H1 (cell line): Measurements from ENCODE around the gene DEGS1. TPM values are rescaled to one million over a fixed set of nuclear protein-coding genes. Genes with fewer than 3 reads are reported as not detected.

Source experiments
- CTCF ChIA-PET: fragments of 300-600 bp; sonication (Branson Sonifier 250); formaldehyde crosslinking; loops from one replicate; lab custom pipeline; 2021; ENCODE audit not compliant: partially characterized antibody; lab: Charles Lee
- POLR2A ChIA-PET: fragments of 300-600 bp; sonication (Branson Sonifier 250); formaldehyde crosslinking; loops from one replicate; lab custom pipeline; 2021; ENCODE audit warnings: inconsistent platforms; ENCODE audit not compliant: partially characterized antibody; lab: Charles Lee
- DNase-seq, 2 experiments: peaks; one replicate each; pipeline versions ENCODE4 v3.0.0 to v3.0.0-alpha.2; 2010 to 2022; ENCODE audit warnings: low spot score in 2 of 2, low read depth in 1 of 2, mixed read lengths in 1 of 2
- FAIRE-seq: peaks from 2 replicates; lab custom pipeline; 2011; peaks lifted over from hg19 to GRCh38; lab: Jason Lieb, UNC
- H2AFZ ChIP-seq: 2 replicates; pipeline ENCODE4 v1.8.1; 2012; ENCODE audit warnings: low read length, inconsistent platforms
- H2AK5ac ChIP-seq: 2 replicates; pipeline ENCODE4 v1.6.1; 2013; ENCODE audit warnings: low read depth, low read length
- H2BK120ac ChIP-seq: replicated peaks from 2 replicates; pipeline ENCODE3; 2013; ENCODE audit warnings: low read depth, low read length, inconsistent platforms
- H2BK12ac ChIP-seq: 2 replicates; pipeline ENCODE4 v1.6.1; 2013; ENCODE audit warnings: low read depth, low read length
- H2BK15ac ChIP-seq: 2 replicates; pipeline ENCODE4 v1.6.1; 2013; ENCODE audit warnings: low read length
- H2BK20ac ChIP-seq: 2 replicates; pipeline ENCODE4 v1.6.1; 2013; ENCODE audit warnings: low read length
- H2BK5ac ChIP-seq: 2 replicates; pipeline ENCODE4 v1.6.1; 2013; ENCODE audit warnings: low read depth, low read length
- H3K14ac ChIP-seq: 2 replicates; pipeline ENCODE4 v1.6.1; 2013; ENCODE audit warnings: inconsistent platforms; ENCODE audit not compliant: insufficient read length
- H3K18ac ChIP-seq: 2 replicates; pipeline ENCODE4 v1.6.1; 2013; ENCODE audit warnings: low read length; ENCODE audit errors: extremely low read depth
- H3K23ac ChIP-seq: 2 replicates; pipeline ENCODE4 v1.6.1; 2013; ENCODE audit warnings: inconsistent platforms; ENCODE audit not compliant: insufficient read length
- H3K23me2 ChIP-seq: 2 replicates; pipeline ENCODE4 v1.6.1; 2013; ENCODE audit warnings: low read depth, low read length
- H3K27ac ChIP-seq: 2 replicates; pipeline ENCODE4 v1.6.1; 2011; ENCODE audit warnings: low read depth, low read length, inconsistent platforms
- H3K27me3 ChIP-seq, 4 experiments: replicated peaks in 1 of 4; 1 replicate in 1 of 4; 2 replicates in 3 of 4; pipeline versions ENCODE4 v1.6.1 to v1.8.1; 2011 to 2013; ENCODE audit warnings: low read length in 3 of 4, mild to moderate bottlenecking in 3 of 4, inconsistent platforms in 2 of 4, mixed read lengths in 2 of 4, moderate library complexity in 1 of 4; ENCODE audit not compliant: control insufficient read depth in 3 of 4, insufficient read depth in 3 of 4; ENCODE audit errors: extremely low read depth in 1 of 4
- H3K36me3 ChIP-seq, 4 experiments: 2 replicates each; pipeline versions ENCODE4 v1.6.1 to v1.8.1; 2011 to 2013; ENCODE audit warnings: mild to moderate bottlenecking in 4 of 4, low read length in 3 of 4, moderate library complexity in 2 of 4, control low read depth in 1 of 4, inconsistent platforms in 1 of 4; ENCODE audit not compliant: insufficient read depth in 4 of 4, control insufficient read depth in 2 of 4
- H3K4ac ChIP-seq: replicated peaks from 2 replicates; pipeline ENCODE3; 2013; ENCODE audit warnings: low read length, low read depth, mixed read lengths, inconsistent platforms; ENCODE audit not compliant: insufficient read length
- H3K4me1 ChIP-seq, 4 experiments: replicated peaks in 1 of 4; 1 replicate in 1 of 4; 2 replicates in 3 of 4; pipeline versions ENCODE4 v1.6.1 to v1.8.1; 2011 to 2013; ENCODE audit warnings: low read length in 3 of 4, inconsistent platforms in 2 of 4, mixed read lengths in 1 of 4; ENCODE audit not compliant: insufficient read depth in 4 of 4, control insufficient read depth in 3 of 4
- H3K4me2 ChIP-seq, 2 experiments: 2 replicates each; pipeline versions ENCODE4 v1.6.1 to v1.8.1; 2011 to 2013; ENCODE audit warnings: low read depth in 2 of 2, low read length in 2 of 2, control low read depth in 1 of 2, inconsistent platforms in 1 of 2, mild to moderate bottlenecking in 1 of 2; ENCODE audit not compliant: insufficient read depth in 1 of 2
- H3K4me3 ChIP-seq, 4 experiments: fragments of 200-600, 300-600 bp in 1 of 4; sonication (generic), shearing (Covaris generic), sonication (Bioruptor Twin) in 1 of 4; 2 replicates each; pipeline versions ENCODE4 v1.5.1 to v1.8.1; 2011 to 2016; ENCODE audit warnings: low read length in 4 of 4, low read depth in 3 of 4, control low read depth in 2 of 4, inconsistent platforms in 2 of 4, mild to moderate bottlenecking in 2 of 4, mixed read lengths in 1 of 4, moderate library complexity in 1 of 4; ENCODE audit not compliant: insufficient read depth in 2 of 4; ENCODE audit errors: extremely low read depth in 1 of 4
- H3K56ac ChIP-seq: replicated peaks from 2 replicates; pipeline ENCODE3; 2013; ENCODE audit warnings: low read depth, mild to moderate bottlenecking, mixed read lengths, low read length, inconsistent platforms; ENCODE audit not compliant: insufficient read length
- H3K79me1 ChIP-seq: 2 replicates; pipeline ENCODE4 v1.6.1; 2013; ENCODE audit warnings: low read depth, low read length, control low read depth
- H3K79me2 ChIP-seq, 2 experiments: 2 replicates each; pipeline versions ENCODE4 v1.6.1 to v1.8.1; 2012 to 2013; ENCODE audit warnings: low read length in 2 of 2, mild to moderate bottlenecking in 2 of 2, inconsistent platforms in 1 of 2; ENCODE audit not compliant: insufficient read depth in 2 of 2, control insufficient read depth in 1 of 2
- H3K9ac ChIP-seq, 4 experiments: replicated peaks in 1 of 4; 1 replicate in 1 of 4; 2 replicates in 3 of 4; pipeline versions ENCODE4 v1.6.1 to v1.8.1; 2011 to 2013; ENCODE audit warnings: low read depth in 3 of 4, low read length in 3 of 4, control low read depth in 2 of 4, mild to moderate bottlenecking in 2 of 4, moderate library complexity in 2 of 4, inconsistent platforms in 1 of 4; ENCODE audit errors: extremely low read depth in 1 of 4
- H3K9me3 ChIP-seq, 2 experiments: 2 replicates each; pipeline versions ENCODE4 v1.6.1 to v1.8.1; 2012 to 2013; ENCODE audit warnings: mild to moderate bottlenecking in 2 of 2, moderate library complexity in 2 of 2, control low read depth in 1 of 2, inconsistent platforms in 1 of 2, low read depth in 1 of 2, low read length in 1 of 2, mixed read lengths in 1 of 2; ENCODE audit not compliant: insufficient read depth in 2 of 2
- H4K20me1 ChIP-seq, 2 experiments: replicated peaks in 1 of 2; 2 replicates each; pipeline versions ENCODE3 to v1.8.1; 2011 to 2013; ENCODE audit warnings: inconsistent platforms in 2 of 2, low read length in 2 of 2, mild to moderate bottlenecking in 1 of 2; ENCODE audit not compliant: insufficient read depth in 2 of 2, control insufficient read depth in 1 of 2
- H4K5ac ChIP-seq: 2 replicates; pipeline ENCODE4 v1.6.1; 2013; ENCODE audit warnings: low read length, low read depth, mixed read lengths, inconsistent platforms; ENCODE audit not compliant: insufficient read length
- H4K8ac ChIP-seq: 2 replicates; pipeline ENCODE4 v1.8.0; 2013; ENCODE audit warnings: mild to moderate bottlenecking, moderate library complexity, low read length, inconsistent platforms; ENCODE audit not compliant: insufficient read depth; ENCODE audit errors: extremely low read depth
- H4K91ac ChIP-seq: replicated peaks from 2 replicates; pipeline ENCODE3; 2013; ENCODE audit warnings: low read length, mixed read lengths, inconsistent platforms; ENCODE audit not compliant: insufficient read length
- CBX8 ChIP-seq: fragments of 300-800, 300-1000 bp; sonication (generic); IDR thresholded peaks from 2 replicates; pipeline ENCODE4 v1.7.1; 2016; ENCODE audit warnings: low read depth, low read length, borderline replicate concordance
- EP300 ChIP-seq, 2 experiments: IDR thresholded peaks; 1 replicate in 1 of 2; 2 replicates in 1 of 2; pipeline ENCODE4 v1.6.1; 2011 to 2012; ENCODE audit warnings: low read depth in 2 of 2, low read length in 2 of 2, mild to moderate bottlenecking in 2 of 2, borderline replicate concordance in 1 of 2, inconsistent platforms in 1 of 2, moderate library complexity in 1 of 2
- RAD21 ChIP-seq, 2 experiments: IDR thresholded peaks in 1 of 2; conservative IDR thresholded peaks in 1 of 2; 2 replicates each; pipeline ENCODE4 v1.6.1; 2011; ENCODE audit warnings: low read depth in 2 of 2, low read length in 2 of 2, improper control_type of control experiment in 1 of 2, inconsistent platforms in 1 of 2, mild to moderate bottlenecking in 1 of 2, moderate library complexity in 1 of 2
- RXRA ChIP-seq: IDR thresholded peaks from 2 replicates; pipeline ENCODE4 v1.6.1; 2011; ENCODE audit warnings: low read depth, mild to moderate bottlenecking, low read length, moderate library complexity; ENCODE audit not compliant: insufficient read depth
- TCF12 ChIP-seq: IDR thresholded peaks from 2 replicates; pipeline ENCODE4 v1.6.1; 2011; ENCODE audit warnings: low read depth, mild to moderate bottlenecking, low read length
- ZNF274 ChIP-seq: IDR thresholded peaks from 2 replicates; pipeline ENCODE4 v1.7.0; 2012; ENCODE audit warnings: low read length, borderline replicate concordance; ENCODE audit errors: extremely low read depth
- WGBS, 2 experiments: shearing (Covaris generic) in 1 of 2; methylation state at CpG; one replicate each; pipeline versions ENCODE4 v1.1.6 to v1.1.7; 2013 to 2015; ENCODE audit warnings: low lambda C conversion rate in 2 of 2, mixed read lengths in 2 of 2, inconsistent platforms in 1 of 2, low coverage in 1 of 2, missing lambda C conversion rate in 1 of 2; ENCODE audit not compliant: insufficient replicate concordance in 2 of 2, insufficient coverage in 1 of 2, insufficient read length in 1 of 2; ENCODE audit errors: extremely low coverage in 1 of 2, missing lambda C conversion rate in 1 of 2; 5-methylcytosine and 5-hydroxymethylcytosine counted together
- polyA plus RNA-seq, 7 experiments: library from polyadenylated mRNA; depleted of rRNA in 3 of 7; stranded (reverse) in 5 of 7; unstranded in 2 of 7; fragments of >200 nt in 5 of 7; fragments of 200-250 nt in 2 of 7; gene quantifications; 1 replicate in 5 of 7; 2 replicates in 1 of 7; 4 replicates in 1 of 7; pipeline versions ENCODE4 v1.2.1 to v1.2.3, GENCODE V29; 2011 to 2013; ENCODE audit warnings: missing spikeins in 2 of 7, mixed read lengths in 2 of 7
- total RNA-seq: library from RNA; stranded (reverse); fragmentation: NEBNext Ultra II Directional; extraction: Animal tissue kit (Norgen Biotek cat#: 25700); gene quantifications from 2 replicates; pipeline ENCODE4 v1.2.1, GENCODE V29; 2021

The DEGS1 gene
- total and polyA plus RNA-seq, 2 of the 8 experiments (the other 6 are each of a cell fraction or from before 2014, with no cell fraction given) = 46.1 to 114 TPM

- CTCF ChIA-PET = interaction anchor here (0.6 to 1.6 kb wide), 6 partner anchors 10 to 768 kb away, joined by 3 to 8 read pairs (median 4); no protein-coding TSS in a partner anchor
- WGBS, 2 experiments = 93% methylated on average over 7 of the region's 8 CpGs; no CpG with 5 or more reads in 1 of the 2 experiments
- Histone ChIP-seq H3K9ac (no peak overlapping the region), H3K4ac (no peak overlapping the region), H3K27ac (no peak overlapping the region), H3K23me2 (no peaks in the 10 kb centered on the region), H3K4me3 (no peak overlapping the region), H3K79me1 (no peaks in the 10 kb centered on the region), H3K9me3 (no peaks in the 10 kb centered on the region), H4K20me1 (no peaks in the 10 kb centered on the region), H4K8ac (no peak overlapping the region), H2BK5ac (no peak overlapping the region), H2BK12ac (no peak overlapping the region), H3K27me3 (no peaks in the 10 kb centered on the region), H3K18ac (no peak overlapping the region), H2AFZ (no peak overlapping the region), H2BK20ac (no peak overlapping the region), H2BK120ac (no peak overlapping the region), H2AK5ac (no peak overlapping the region), H3K56ac (no peak overlapping the region), H3K14ac (no peak overlapping the region), H3K4me2 (no peak overlapping the region), H3K79me2 (peaks cover 0 to 21% of the 10 kb centered on the region in 2 experiments; a peak in 2 of 4 replicates), H3K4me1 (peaks cover 0 to 3% (median 0%) of the 10 kb centered on the region in 4 experiments; a peak in 1 of 7 replicates), H4K5ac (no peak overlapping the region), H4K91ac (no peak overlapping the region), H2BK15ac (no peak overlapping the region), H3K23ac (no peak overlapping the region), H3K36me3 (peaks cover 2 to 32% (median 14%) of the 10 kb centered on the region in 4 experiments; a peak in 5 of 8 replicates)
- FAIRE-seq (no peak), DNase-seq (no peak)
- POLR2A ChIA-PET = interaction anchor here (0.6 kb wide), 2 partner anchors 9 to 10 kb away, joined by 3 read pairs; no protein-coding TSS in a partner anchor
- TF ChIP-seq RAD21 (IDR thresholded peaks at IDR 0.05 in 1 of 2, conservative IDR thresholded peaks at IDR 0.05 in 1 of 2; ENCODE audit: low read depth in 2 of 2, low read length in 2 of 2) = no peak
- TF ChIP-seq ZNF274 = no peak
- no peak for TF ChIP-seq EP300 (IDR thresholded peaks at IDR 0.05; ENCODE audit: borderline replicate concordance in 1 of 2, low read depth in 2 of 2, low read length in 2 of 2)
- TF ChIP-seq TCF12 = no peak
- TF ChIP-seq RXRA = no peak
- TF ChIP-seq CBX8 = no peak
Observed at GRCh38 chr1:224193319-224193966, 10.4 kb downstream of the DEGS1 start.
